GM12875 (cell line): Measurements from ENCODE around the gene PLEKHA3.
A peak's percentile ranks its signal among the peaks of the same experiment; 100 is the strongest.
"Not testable (repeated sequence)": the region's sequence is repeated elsewhere in the genome, so short reads cannot be mapped to it uniquely, and the experiment has no call there.

Experiments used
- H3K4me3 ChIP-seq: one replicate; pipeline ENCODE4 v1.5.1; 2011; ENCODE audit warnings: low read depth, low read length, control low read depth
- CTCF ChIP-seq: IDR thresholded peaks from 2 replicates; pipeline ENCODE4 v1.5.1; 2011; ENCODE audit warnings: low read depth, mild to moderate bottlenecking, control low read depth, inconsistent platforms, low read length, moderate library complexity, borderline replicate concordance; ENCODE audit not compliant: insufficient read depth

The PLEKHA3 gene

GRCh38 chr2:178450774-178451525, 29.3 kb upstream of the PLEKHA3 start, which contains the start of the genes PJVK and PRKRA:
Gene PJVK, plus strand, starts transcription at chr2:178451378. Its CDS starts 2,032 bp downstream, at chr2:178453410.
Gene PRKRA, minus strand, starts transcription at chr2:178451175. Its CDS starts 145 bp downstream, at chr2:178451030.
- no peak for TF ChIP-seq CTCF
- peak within 1 kb of the TSS; percentile 93 for H3K4me3 ChIP-seq

GRCh38 chr2:178452334-178452733, 27.9 kb upstream of the PLEKHA3 start:
- H3K4me3 ChIP-seq: no peak overlapping the region
- TF ChIP-seq CTCF: no peak

- no peak for TF ChIP-seq CTCF
- H3K4me3 ChIP-seq: no peak overlapping the region
These were observed 27.4 kb upstream of the PLEKHA3 start for GRCh38 chr2:178452870-178453269.

- TF ChIP-seq CTCF: no peak
- no peak overlapping the region for H3K4me3 ChIP-seq
These were observed 24.3 kb upstream of the PLEKHA3 start for GRCh38 chr2:178455947-178456346.

GRCh38 chr2:178457390-178457886, 22.8 kb upstream of the PLEKHA3 start:
- TF ChIP-seq CTCF: no peak
- H3K4me3 ChIP-seq: no peak overlapping the region

GRCh38 chr2:178469219-178469849, 10.9 kb upstream of the PLEKHA3 start:
- no peak overlapping the region for H3K4me3 ChIP-seq
- no peak for TF ChIP-seq CTCF

- not testable (repeated sequence) for H3K4me3 ChIP-seq
These were observed 8.9 kb upstream of the PLEKHA3 start for GRCh38 chr2:178471313-178471712.
